HG02759 (cell line): Measurements from ENCODE around the gene CKM.
"Not testable (repeated sequence)": the region's sequence is repeated elsewhere in the genome, so short reads cannot be mapped to it uniquely, and the experiment has no call there.

Source experiments
- ATAC-seq: cut with Tn5 transposase; IDR thresholded peaks from one replicate; pipeline ENCODE4 v1.9.1; 2021; ENCODE audit warnings: mild to moderate bottlenecking, moderate library complexity; ENCODE audit not compliant: unreplicated experiment

The CKM gene

GRCh38 chr19:45321848-45322247, 827 bp downstream of the CKM start:
- no peak for ATAC-seq

GRCh38 chr19:45320997-45321775, 1.5 kb downstream of the CKM start:
- ATAC-seq = no peak

GRCh38 chr19:45315304-45315703, 7.4 kb downstream of the CKM start:
- no peak for ATAC-seq

- ATAC-seq = no peak
These were observed 7.9 kb downstream of the CKM start for GRCh38 chr19:45314708-45315245.

- not testable (repeated sequence) for ATAC-seq
These were observed 10.4 kb downstream of the CKM start for GRCh38 chr19:45312285-45312684.

- no peak for ATAC-seq
These were observed 11.1 kb downstream of the CKM start for GRCh38 chr19:45311621-45312020.

GRCh38 chr19:45309322-45309721, 13.4 kb downstream of the CKM start:
- not testable (repeated sequence) for ATAC-seq

GRCh38 chr19:45307361-45307760, 15.3 kb downstream of the CKM start:
- ATAC-seq = no peak

GRCh38 chr19:45306518-45307027, 16.1 kb downstream of the CKM start:
- no peak for ATAC-seq

GRCh38 chr19:45306040-45306439, 16.6 kb downstream of the CKM start:
- ATAC-seq = no peak

GRCh38 chr19:45305421-45305820, 17.3 kb downstream of the CKM start:
- no peak for ATAC-seq

- ATAC-seq = no peak
These were observed 17.7 kb downstream of the CKM start for GRCh38 chr19:45305007-45305406.

GRCh38 chr19:45304141-45304926, 18.3 kb downstream of the CKM start:
- no peak for ATAC-seq

- no peak for ATAC-seq
These were observed 19.2 kb downstream of the CKM start for GRCh38 chr19:45303269-45304060.

- no peak for ATAC-seq
These were observed 20.3 kb downstream of the CKM start for GRCh38 chr19:45302416-45302815.

- no peak for ATAC-seq
These were observed 23.0 kb downstream of the CKM start for GRCh38 chr19:45299719-45300118.

GRCh38 chr19:45298264-45298663, 24.4 kb downstream of the CKM start:
- no peak for ATAC-seq

GRCh38 chr19:45297674-45298073, 25.0 kb downstream of the CKM start:
- ATAC-seq = no peak

GRCh38 chr19:45296355-45296754, 26.3 kb downstream of the CKM start:
- ATAC-seq = no peak

GRCh38 chr19:45295873-45296272, 26.8 kb downstream of the CKM start:
- ATAC-seq = no peak
